SU-DHL-6 (cell line): ENCODE data around the gene BFSP1.

Experiments
- H2AFZ ChIP-seq: fragments of 200-600 bp; sonication (generic); 2 replicates; pipeline ENCODE4 v1.6.1; 2014; ENCODE audit warnings: low read depth, mild to moderate bottlenecking, moderate library complexity, mixed read lengths, antibody characterized with exemption, low read length; ENCODE audit not compliant: severe bottlenecking
- H3F3A ChIP-seq: fragments of 200-600 bp; shearing (Covaris generic); 2 replicates; pipeline ENCODE4 v1.6.0; 2016; ENCODE audit warnings: antibody characterized with exemption, mild to moderate bottlenecking; ENCODE audit not compliant: insufficient read depth
- H3K27ac ChIP-seq: fragments of 200-600 bp; sonication (generic); 2 replicates; pipeline ENCODE4 v1.5.1; 2016; ENCODE audit warnings: low read depth, mild to moderate bottlenecking, low read length, moderate library complexity, mixed read lengths
- H3K27me3 ChIP-seq: fragments of 200-600 bp; sonication (generic), shearing (Covaris generic); 2 replicates; pipeline ENCODE4 v1.6.0; 2014; ENCODE audit warnings: mild to moderate bottlenecking, low read length
- H3K36me3 ChIP-seq: fragments of 200-600 bp; sonication (generic); 2 replicates; pipeline ENCODE4 v1.6.1; 2014; ENCODE audit warnings: mild to moderate bottlenecking, low read length, mixed read lengths
- H3K4me2 ChIP-seq: fragments of 300-600, 200-600 bp; shearing (Covaris generic), sonication (generic); 2 replicates; pipeline ENCODE4 v1.6.0; 2014; ENCODE audit warnings: low read length, low read depth, mild to moderate bottlenecking; ENCODE audit not compliant: poor library complexity, severe bottlenecking
- H3K4me3 ChIP-seq: fragments of 200-600 bp; sonication (generic); 2 replicates; pipeline ENCODE4 v1.5.1; 2014; ENCODE audit warnings: antibody characterized with exemption, low read length, mild to moderate bottlenecking, mixed read lengths; ENCODE audit not compliant: insufficient read depth, poor library complexity, severe bottlenecking
- H3K79me2 ChIP-seq: fragments of 200-600 bp; sonication (generic); 2 replicates; pipeline ENCODE4 v1.6.1; 2014; ENCODE audit warnings: mild to moderate bottlenecking, low read length, moderate library complexity; ENCODE audit not compliant: insufficient read depth
- H3K9ac ChIP-seq: fragments of 200-600 bp; sonication (generic); 2 replicates; pipeline ENCODE4 v1.7.0; 2014; ENCODE audit warnings: mild to moderate bottlenecking, low read length
- H3K9me2 ChIP-seq: fragments of 200-600 bp; sonication (generic); replicated peaks from 2 replicates; pipeline ENCODE4 v1.6.1; 2014; ENCODE audit warnings: low read length; ENCODE audit not compliant: insufficient read depth
- H3K9me3 ChIP-seq: fragments of 200-600 bp; sonication (generic); 2 replicates; pipeline ENCODE4 v1.6.1; 2014; ENCODE audit warnings: low read length, mixed read lengths; ENCODE audit not compliant: insufficient read depth
- H4K20me1 ChIP-seq: fragments of 200-600 bp; sonication (generic); 2 replicates; pipeline ENCODE4 v1.6.1; 2014; ENCODE audit warnings: low read depth, mild to moderate bottlenecking, antibody characterized with exemption, low read length, moderate library complexity, mixed read lengths
- CTCF ChIP-seq: fragments of 200-600 bp; sonication (generic); IDR thresholded peaks from one replicate; pipeline ENCODE4 v1.5.1; 2017; ENCODE audit warnings: antibody characterized with exemption, mild to moderate bottlenecking, low read length, moderate library complexity; ENCODE audit not compliant: insufficient read depth, poor library complexity, severe bottlenecking
- EZH2phosphoT487 ChIP-seq: fragments of 200-600 bp; sonication (generic), shearing (Covaris generic); conservative IDR thresholded peaks from 2 replicates; pipeline ENCODE4 v1.6.1; 2018; ENCODE audit warnings: mild to moderate bottlenecking, antibody characterized with exemption, low read length, moderate library complexity, mixed read lengths

Gene BFSP1

GRCh38 chr20:17538517-17539170, 7.5 kb upstream of the BFSP1 start:
- Histone ChIP-seq H3K9me3 (no peaks in the 10 kb centered on the region), H3K79me2 (no peaks in the 10 kb centered on the region), H3F3A (no peaks in the 10 kb centered on the region), H3K27ac (no peak overlapping the region), H3K36me3 (no peaks in the 10 kb centered on the region), H3K27me3 (no peaks in the 10 kb centered on the region), H3K9me2 (no peaks in the 10 kb centered on the region), H3K4me3 (no peak overlapping the region), H4K20me1 (no peaks in the 10 kb centered on the region), H2AFZ (no peak overlapping the region), H3K4me2 (no peak overlapping the region), H3K9ac (no peak overlapping the region)
- TF ChIP-seq CTCF (no peak), EZH2phosphoT487 (no peak)

GRCh38 chr20:17537959-17538358, 6.8 kb upstream of the BFSP1 start:
- H3K4me2 ChIP-seq = no peak overlapping the region
- no peaks in the 10 kb centered on the region for H3F3A ChIP-seq
- H4K20me1 ChIP-seq = no peaks in the 10 kb centered on the region
- no peaks in the 10 kb centered on the region for H3K27me3 ChIP-seq
- no peak overlapping the region for H2AFZ ChIP-seq
- no peaks in the 10 kb centered on the region for H3K9me3 ChIP-seq
- no peaks in the 10 kb centered on the region for H3K9me2 ChIP-seq
- no peak overlapping the region for H3K4me3 ChIP-seq
- H3K9ac ChIP-seq = no peak overlapping the region
- no peaks in the 10 kb centered on the region for H3K36me3 ChIP-seq
- no peaks in the 10 kb centered on the region for H3K79me2 ChIP-seq
- H3K27ac ChIP-seq = no peak overlapping the region
- TF ChIP-seq CTCF (no peak), EZH2phosphoT487 (no peak)

GRCh38 chr20:17536944-17537444, 5.8 kb upstream of the BFSP1 start:
- no peak overlapping the region for H2AFZ ChIP-seq

More at GRCh38 chr20:17536944-17537444, 5.8 kb upstream of the BFSP1 start:
- Histone ChIP-seq H3K27ac (no peak overlapping the region), H3F3A (no peaks in the 10 kb centered on the region), H4K20me1 (no peaks in the 10 kb centered on the region), H3K9ac (no peak overlapping the region), H3K27me3 (no peaks in the 10 kb centered on the region), H3K79me2 (no peaks in the 10 kb centered on the region), H3K36me3 (no peaks in the 10 kb centered on the region), H3K4me3 (no peak overlapping the region), H3K9me3 (no peaks in the 10 kb centered on the region), H3K9me2 (no peaks in the 10 kb centered on the region), H3K4me2 (no peak overlapping the region)
- peak; percentile 62 for TF ChIP-seq CTCF
- TF ChIP-seq EZH2phosphoT487 = no peak
